ENCODE results near the gene NCK1. TPM values are rescaled to one million over a fixed set of nuclear protein-coding genes. Genes with fewer than 3 reads are reported as not detected.
A peak's percentile ranks its signal among the peaks of the same experiment; 100 is the strongest.

Gene NCK1
- total RNA-seq, 6 donors from 2014 or later = 26.2 to 61.7 (median 44.8) TPM

DNA sequence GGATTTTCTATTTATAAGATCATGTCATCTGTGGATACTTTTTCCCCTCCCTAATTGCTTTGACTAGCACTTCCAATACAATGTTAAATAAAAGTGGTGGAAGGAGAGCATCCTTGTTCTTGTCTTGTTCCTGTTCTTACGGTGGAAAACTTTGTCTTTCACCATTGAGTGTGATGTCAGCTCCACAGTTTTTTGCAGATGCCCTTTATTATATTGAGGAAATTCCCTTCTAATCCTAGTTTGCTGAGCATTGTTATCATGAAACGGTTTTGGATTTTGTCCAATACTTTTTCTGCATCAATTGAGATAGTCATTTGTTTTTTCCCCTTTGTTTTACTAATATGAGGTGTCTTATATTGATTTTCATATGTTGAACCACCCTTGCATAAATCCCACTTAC is 75.8 kb downstream of the NCK1 start:
- 43 to 62% methylated on average over 2 of the region's 2 CpGs for WGBS, 2 donors
- TF ChIP-seq EP300 (IDR thresholded peaks at IDR 0.05) (no peak), POLR2A (IDR thresholded peaks at IDR 0.05) (no peak), POLR2AphosphoS5 (IDR thresholded peaks at IDR 0.05) (no peak)
- TF ChIP-seq, protein P1, sequence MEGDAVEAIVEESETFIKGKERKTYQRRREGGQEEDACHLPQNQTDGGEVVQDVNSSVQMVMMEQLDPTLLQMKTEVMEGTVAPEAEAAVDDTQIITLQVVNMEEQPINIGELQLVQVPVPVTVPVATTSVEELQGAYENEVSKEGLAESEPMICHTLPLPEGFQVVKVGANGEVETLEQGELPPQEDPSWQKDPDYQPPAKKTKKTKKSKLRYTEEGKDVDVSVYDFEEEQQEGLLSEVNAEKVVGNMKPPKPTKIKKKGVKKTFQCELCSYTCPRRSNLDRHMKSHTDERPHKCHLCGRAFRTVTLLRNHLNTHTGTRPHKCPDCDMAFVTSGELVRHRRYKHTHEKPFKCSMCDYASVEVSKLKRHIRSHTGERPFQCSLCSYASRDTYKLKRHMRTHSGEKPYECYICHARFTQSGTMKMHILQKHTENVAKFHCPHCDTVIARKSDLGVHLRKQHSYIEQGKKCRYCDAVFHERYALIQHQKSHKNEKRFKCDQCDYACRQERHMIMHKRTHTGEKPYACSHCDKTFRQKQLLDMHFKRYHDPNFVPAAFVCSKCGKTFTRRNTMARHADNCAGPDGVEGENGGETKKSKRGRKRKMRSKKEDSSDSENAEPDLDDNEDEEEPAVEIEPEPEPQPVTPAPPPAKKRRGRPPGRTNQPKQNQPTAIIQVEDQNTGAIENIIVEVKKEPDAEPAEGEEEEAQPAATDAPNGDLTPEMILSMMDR (IDR thresholded peaks at IDR 0.05) = no peak
- no peaks in the 10 kb centered on the region for H3K27me3 ChIP-seq
- no peak overlapping the region for H3K4me3 ChIP-seq
- peaks cover 31 to 45% (median 36%) of the 10 kb centered on the region in 4 donors for H3K4me1 ChIP-seq
- H3K36me3 ChIP-seq = peaks cover 0 to 14% (median 0%) of the 10 kb centered on the region in 4 donors
- DNase-seq (no peak), ATAC-seq (ENCODE audit: low FRiP score in 2 of 2) (no peak)
- no peak overlapping the region for H3K27ac ChIP-seq
- H3K9me3 ChIP-seq = no peaks in the 10 kb centered on the region

DNA sequence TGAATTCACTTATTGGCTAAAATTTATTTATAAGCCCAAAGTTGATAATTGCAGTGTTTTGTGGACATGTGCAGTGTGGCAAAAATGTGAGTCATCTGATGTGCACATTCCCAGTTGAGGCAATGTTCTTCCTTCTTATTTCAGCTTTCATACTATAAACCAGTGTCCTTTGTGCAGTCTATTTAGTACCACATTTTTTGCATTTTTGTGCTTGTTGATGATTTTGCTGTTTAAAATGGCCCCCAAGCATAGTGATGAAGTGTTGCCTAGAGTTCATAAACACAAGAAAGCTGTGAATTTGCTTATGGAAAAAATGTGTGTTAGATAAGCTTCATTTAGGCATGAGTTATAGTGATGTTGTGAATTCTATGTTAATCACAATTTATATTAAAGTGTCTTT is 76.3 kb downstream of the NCK1 start:
- DNase-seq (no peak), ATAC-seq (ENCODE audit: low FRiP score in 2 of 2) (peak in 1 of 2 donors; percentile 66)
- Histone ChIP-seq H3K9me3 (no peaks in the 10 kb centered on the region), H3K36me3 (peaks cover 0 to 14% (median 0%) of the 10 kb centered on the region in 4 donors), H3K4me3 (no peak overlapping the region), H3K4me1 (peaks cover 31 to 46% (median 36%) of the 10 kb centered on the region in 4 donors), H3K27me3 (no peaks in the 10 kb centered on the region), H3K27ac (no peak overlapping the region)
- TF ChIP-seq, protein P1 (IDR thresholded peaks at IDR 0.05) = no peak
- TF ChIP-seq POLR2A (IDR thresholded peaks at IDR 0.05) = no peak
- TF ChIP-seq POLR2AphosphoS5 (IDR thresholded peaks at IDR 0.05) = no peak
- TF ChIP-seq EP300 (IDR thresholded peaks at IDR 0.05) = no peak

DNA sequence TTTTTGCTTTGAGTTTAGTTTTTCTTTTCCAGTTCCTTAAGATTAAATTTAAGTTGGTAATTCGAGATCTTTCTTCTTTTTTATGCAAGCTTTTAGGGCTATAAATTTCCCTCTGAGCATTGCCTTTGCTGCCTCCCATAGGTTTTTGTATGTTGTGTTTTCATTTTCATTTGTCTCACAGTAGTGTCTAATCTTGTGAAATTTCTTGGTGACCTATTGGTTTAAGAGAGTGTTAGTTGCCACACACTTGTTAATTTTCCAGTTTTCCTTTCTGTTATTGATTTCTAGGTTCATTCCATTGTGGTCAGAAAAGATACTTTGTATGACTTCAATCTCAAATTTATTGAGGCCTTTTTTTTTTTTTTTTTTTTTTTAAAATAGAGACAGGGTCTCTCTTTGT is 77.5 kb downstream of the NCK1 start:
- Histone ChIP-seq H3K36me3 (peaks cover 0 to 6% (median 0%) of the 10 kb centered on the region in 4 donors), H3K27ac (no peak overlapping the region), H3K9me3 (no peaks in the 10 kb centered on the region), H3K27me3 (no peaks in the 10 kb centered on the region), H3K4me1 (peaks cover 28 to 46% (median 40%) of the 10 kb centered on the region in 4 donors), H3K4me3 (no peak overlapping the region)
- DNase-seq (no peak), ATAC-seq (ENCODE audit: low FRiP score in 2 of 2) (no peak)
- no peak for TF ChIP-seq POLR2AphosphoS5 (IDR thresholded peaks at IDR 0.05)
- TF ChIP-seq POLR2A (IDR thresholded peaks at IDR 0.05) = no peak
- TF ChIP-seq, protein P1 (IDR thresholded peaks at IDR 0.05) = no peak
- no peak for TF ChIP-seq EP300 (IDR thresholded peaks at IDR 0.05)
- 86 to 88% methylated on average over 1 of the region's 1 CpG for WGBS, 2 donors

DNA sequence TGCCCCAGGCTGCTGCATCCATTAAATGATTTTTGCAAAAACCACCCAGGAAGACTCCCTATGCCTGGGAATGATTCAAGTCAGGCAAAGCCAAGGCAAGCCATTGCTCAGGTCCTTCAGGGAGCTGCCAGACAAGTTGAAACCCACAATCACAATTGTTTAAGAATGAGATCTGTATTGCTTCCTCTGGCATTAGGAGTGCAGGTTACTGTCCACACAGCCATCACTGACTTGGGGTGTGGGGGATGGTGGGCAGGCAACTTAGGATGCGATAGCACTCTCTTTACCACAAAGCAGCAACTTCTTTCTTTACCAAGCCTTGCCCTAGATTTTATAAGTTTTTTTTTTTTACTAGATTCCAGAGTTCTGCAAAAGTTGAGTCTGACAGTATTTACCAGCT is 80.8 kb downstream of the NCK1 start:
- peaks cover 28 to 53% (median 41%) of the 10 kb centered on the region in 4 donors for H3K4me1 ChIP-seq
- ATAC-seq (ENCODE audit: low FRiP score in 2 of 2) = no peak
- TF ChIP-seq, protein P1 (IDR thresholded peaks at IDR 0.05) = no peak
- no peak for TF ChIP-seq EP300 (IDR thresholded peaks at IDR 0.05)
- TF ChIP-seq POLR2A (IDR thresholded peaks at IDR 0.05) = no peak
- no peak for TF ChIP-seq POLR2AphosphoS5 (IDR thresholded peaks at IDR 0.05)

DNA sequence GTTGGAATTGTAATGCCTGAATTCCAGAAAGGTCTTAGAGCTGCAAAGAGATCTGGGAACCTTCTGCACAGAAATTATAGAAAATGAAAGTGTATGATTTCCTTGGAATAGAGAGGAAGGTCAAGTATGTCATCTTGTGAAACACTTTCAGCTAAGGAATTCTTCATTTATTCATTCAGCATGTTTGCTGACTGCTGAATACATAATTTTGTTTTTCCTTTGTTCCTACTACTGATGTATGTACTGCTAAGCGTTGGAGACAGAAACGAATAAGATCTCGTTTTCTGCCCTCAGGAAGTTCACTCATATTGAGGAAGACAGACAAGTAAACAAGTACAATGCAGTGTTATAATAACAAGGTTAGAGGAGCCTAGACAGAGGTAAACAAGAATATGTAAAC is 81.4 kb downstream of the NCK1 start:
- no peaks in the 10 kb centered on the region for H3K9me3 ChIP-seq
- H3K27ac ChIP-seq = peak overlapping the region in 2 of 4 donors; percentile 20 to 63
- H3K4me1 ChIP-seq = peaks cover 24 to 46% (median 35%) of the 10 kb centered on the region in 4 donors
- DNase-seq (no peak), ATAC-seq (ENCODE audit: low FRiP score in 2 of 2) (no peak)
- H3K36me3 ChIP-seq = peaks cover 0 to 9% (median 3%) of the 10 kb centered on the region in 4 donors
- no peaks in the 10 kb centered on the region for H3K27me3 ChIP-seq
- WGBS, 2 donors = 35 to 57% methylated on average over 3 of the region's 3 CpGs
- TF ChIP-seq POLR2AphosphoS5 (IDR thresholded peaks at IDR 0.05) (no peak), POLR2A (IDR thresholded peaks at IDR 0.05) (no peak), EP300 (IDR thresholded peaks at IDR 0.05) (no peak)
- TF ChIP-seq, protein P1 (IDR thresholded peaks at IDR 0.05) = no peak
- H3K4me3 ChIP-seq = no peak overlapping the region

More for the DNA sequence above, 80.8 kb downstream of the NCK1 start:
- H3K4me3 ChIP-seq = no peak overlapping the region
- H3K27ac ChIP-seq = peak overlapping the region in 1 of 4 donors; percentile 63
- H3K9me3 ChIP-seq = no peaks in the 10 kb centered on the region
- DNase-seq = no peak
- peaks cover 0 to 9% (median 3%) of the 10 kb centered on the region in 4 donors for H3K36me3 ChIP-seq
- 55 to 67% methylated on average over 1 of the region's 1 CpG for WGBS, 2 donors
- H3K27me3 ChIP-seq = no peaks in the 10 kb centered on the region

Measured in upper lobe of left lung (tissue), 6 donors.